ENCODE measurements around the gene OXSR1. TPM values are rescaled to one million over a fixed set of nuclear protein-coding genes. Genes with fewer than 3 reads are reported as not detected.

Gene OXSR1
- total and polyA plus RNA-seq, 2 of the 13 experiments (the other 11 are each of a cell fraction or from before 2014, with no cell fraction given): 27.4 to 32.6 TPM

- Histone ChIP-seq H3K27ac (ENCODE audit: extremely low read length, insufficient read depth, low read length) (no peak overlapping the region), H3K9ac (ENCODE audit: insufficient read depth, low read depth, low read length) (no peak overlapping the region), H3K27me3 (ENCODE audit: control insufficient read depth in 1 of 2, insufficient read depth in 2 of 2, low read length in 2 of 2) (no peaks in the 10 kb centered on the region), H2AFZ (ENCODE audit: low read length) (no peak overlapping the region), H3K79me2 (ENCODE audit: insufficient read depth, low read length) (no peaks in the 10 kb centered on the region), H3K9me3 (ENCODE audit: low read length) (no peaks in the 10 kb centered on the region), H3K4me3 (replicated peaks in 1 of 3; ENCODE audit: insufficient read depth in 1 of 3, low read depth in 2 of 3, low read length in 3 of 3) (no peak overlapping the region), H4K20me1 (ENCODE audit: insufficient read depth, low read length) (no peaks in the 10 kb centered on the region; the same call in 1 of the 2 replicates), H3K36me3 (replicated peaks in 1 of 2; ENCODE audit: control insufficient read depth in 1 of 2, insufficient read depth in 2 of 2, low read length in 2 of 2) (peaks cover 6 to 49% of the 10 kb centered on the region in 2 experiments), H3K4me2 (ENCODE audit: low read depth, low read length) (no peak overlapping the region), H3K4me1 (ENCODE audit: insufficient read depth, low read length) (no peaks in the 10 kb centered on the region)
- ATAC-seq: no peak
- intact Hi-C loops (cut with micrococcal nuclease; ENCODE audit: unreplicated experiment) (no loop called here), in situ Hi-C loops (cut with HindIII; ENCODE audit: extremely low pct_ligation_motif_present, low pct_unique_long_range_greater_than_20kb) (no loop called here)
- TF ChIP-seq ARID5B (CRISPR knock-in tag; IDR thresholded peaks at IDR 0.05) (no peak), PLRG1 (conservative IDR thresholded peaks at IDR 0.05) (no peak)
- TF ChIP-seq, protein P1, sequence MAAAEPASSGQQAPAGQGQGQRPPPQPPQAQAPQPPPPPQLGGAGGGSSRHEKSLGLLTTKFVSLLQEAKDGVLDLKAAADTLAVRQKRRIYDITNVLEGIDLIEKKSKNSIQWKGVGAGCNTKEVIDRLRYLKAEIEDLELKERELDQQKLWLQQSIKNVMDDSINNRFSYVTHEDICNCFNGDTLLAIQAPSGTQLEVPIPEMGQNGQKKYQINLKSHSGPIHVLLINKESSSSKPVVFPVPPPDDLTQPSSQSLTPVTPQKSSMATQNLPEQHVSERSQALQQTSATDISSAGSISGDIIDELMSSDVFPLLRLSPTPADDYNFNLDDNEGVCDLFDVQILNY (CRISPR knock-in tag; conservative IDR thresholded peaks at IDR 0.05): no peak
- 97% methylated on average over 2 of the region's 2 CpGs for whole genome bisulfite sequencing (ENCODE audit: low lambda C conversion rate)
- FAIRE-seq: no peak
- ChIA-PET POLR2A (no interaction called here), CTCF (ENCODE audit: low intra/inter-chr PET ratio, low total read pairs) (no interaction called here)
- no TSS peak for BruUV-seq (replicated peaks)
- no peak for DNase-seq (ENCODE audit: low spot score)
Measured at GRCh38 chr3:38232701-38233100, 67.4 kb downstream of the OXSR1 start.

- Histone ChIP-seq H3K4me1 (ENCODE audit: insufficient read depth, low read length) (no peaks in the 10 kb centered on the region), H4K20me1 (ENCODE audit: insufficient read depth, low read length) (no peaks in the 10 kb centered on the region), H3K9me3 (ENCODE audit: low read length) (no peaks in the 10 kb centered on the region), H3K9ac (ENCODE audit: insufficient read depth, low read depth, low read length) (no peak overlapping the region), H3K4me3 (replicated peaks in 1 of 3; ENCODE audit: insufficient read depth in 1 of 3, low read depth in 2 of 3, low read length in 3 of 3) (no peak overlapping the region), H3K79me2 (ENCODE audit: insufficient read depth, low read length) (no peaks in the 10 kb centered on the region), H2AFZ (ENCODE audit: low read length) (no peak overlapping the region), H3K27me3 (ENCODE audit: control insufficient read depth in 1 of 2, insufficient read depth in 2 of 2, low read length in 2 of 2) (no peaks in the 10 kb centered on the region), H3K36me3 (replicated peaks in 1 of 2; ENCODE audit: control insufficient read depth in 1 of 2, insufficient read depth in 2 of 2, low read length in 2 of 2) (peaks cover 5 to 65% of the 10 kb centered on the region in 2 experiments), H3K4me2 (ENCODE audit: low read depth, low read length) (no peak overlapping the region), H3K27ac (ENCODE audit: extremely low read length, insufficient read depth, low read length) (no peak overlapping the region)
- BruUV-seq (replicated peaks): no TSS peak
- ATAC-seq (no peak), DNase-seq (ENCODE audit: low spot score) (no peak), FAIRE-seq (no peak)
- POLR2A ChIA-PET: no interaction called here
- in situ Hi-C loops (cut with HindIII; ENCODE audit: extremely low pct_ligation_motif_present, low pct_unique_long_range_greater_than_20kb) (no loop called here), intact Hi-C loops (cut with micrococcal nuclease; ENCODE audit: unreplicated experiment) (no loop called here)
- CTCF ChIA-PET (ENCODE audit: low intra/inter-chr PET ratio, low total read pairs): no interaction called here
- no peak for TF ChIP-seq CHD2 (IDR thresholded peaks at IDR 0.05; ENCODE audit: low read depth, low read length)
- no peak for TF ChIP-seq ZNF142 (CRISPR knock-in tag; IDR thresholded peaks at IDR 0.05)
- no peak for TF ChIP-seq U2AF2 (IDR thresholded peaks at IDR 0.05; ENCODE audit: low read depth, low read length)
- no peak for TF ChIP-seq NR2F6 (IDR thresholded peaks at IDR 0.05)
- no peak for TF ChIP-seq NR2F6 (CRISPR knock-in tag; IDR thresholded peaks at IDR 0.05)
- TF ChIP-seq MATR3 (CRISPR knock-in tag; IDR thresholded peaks at IDR 0.05): no peak
- no peak for TF ChIP-seq TMF1 (CRISPR knock-in tag; IDR thresholded peaks at IDR 0.05; ENCODE audit: low read depth)
Measured at GRCh38 chr3:38235466-38235865, 70.1 kb downstream of the OXSR1 start.
